Measurements from ENCODE around the gene CAPRIN1.
"Not testable (repeated sequence)": the region's sequence is repeated elsewhere in the genome, so short reads cannot be mapped to it uniquely, and the experiment has no call there.

CAPRIN1 gene

DNA sequence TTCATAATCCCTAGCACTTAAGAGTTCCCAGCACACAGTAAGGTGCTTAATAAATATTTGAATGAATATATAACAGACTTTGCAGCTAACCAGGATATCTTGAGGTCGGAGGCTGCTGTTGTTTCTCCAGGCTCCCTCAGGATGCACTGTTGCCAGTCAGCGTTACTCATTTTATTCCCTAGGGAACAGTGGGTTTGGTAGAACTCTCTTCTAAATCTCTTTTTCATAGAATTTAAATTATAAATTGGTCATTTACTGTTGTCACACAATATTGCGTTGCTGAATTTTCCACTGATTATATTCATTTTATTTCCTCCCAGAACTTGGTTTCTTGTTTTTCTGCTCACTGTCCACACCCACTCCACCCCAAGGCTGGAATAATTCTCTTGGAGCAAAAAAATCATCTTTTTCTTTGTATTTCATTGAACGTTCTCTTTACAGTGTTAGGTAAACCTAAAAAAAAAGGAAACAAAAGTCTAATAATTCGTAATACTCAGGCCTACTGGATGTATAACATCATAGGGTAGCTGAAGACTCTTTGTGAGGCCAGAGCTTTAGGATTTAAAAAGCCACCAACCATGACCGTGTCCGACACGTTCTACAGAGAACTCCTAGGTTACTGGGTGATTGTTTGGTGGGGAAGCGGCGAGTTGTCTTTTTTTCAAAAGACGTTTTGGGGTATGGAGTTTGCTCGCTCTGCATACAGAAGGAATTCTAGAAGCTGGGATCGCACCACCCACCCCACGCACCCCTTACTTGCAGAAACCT lies 766 bp upstream of the CAPRIN1 start:
- DNase-seq (ENCODE audit: low read depth), result no peak

DNA sequence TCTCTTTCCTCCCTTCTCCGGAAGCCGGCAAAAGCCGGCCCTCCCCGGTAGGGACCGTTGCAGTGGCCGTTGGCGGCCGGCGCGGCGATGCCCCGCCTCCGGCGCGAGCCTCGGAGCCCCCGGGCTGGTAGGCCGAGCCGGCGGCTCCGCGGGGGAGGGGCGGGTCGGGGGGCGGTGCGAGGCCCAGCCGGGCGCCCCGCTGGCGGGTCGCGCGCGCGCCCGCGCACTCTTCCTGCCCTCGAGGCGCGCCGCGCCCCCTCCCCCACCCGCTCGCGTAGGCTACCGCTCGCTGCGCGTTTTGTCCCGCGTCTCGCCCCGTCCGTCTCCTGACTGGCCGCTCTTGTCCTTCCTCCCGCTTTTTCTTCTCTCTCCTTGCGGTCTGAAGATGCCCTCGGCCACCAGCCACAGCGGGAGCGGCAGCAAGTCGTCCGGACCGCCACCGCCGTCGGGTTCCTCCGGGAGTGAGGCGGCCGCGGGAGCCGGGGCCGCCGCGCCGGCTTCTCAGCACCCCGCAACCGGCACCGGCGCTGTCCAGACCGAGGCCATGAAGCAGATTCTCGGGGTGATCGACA lies 591 bp downstream of the CAPRIN1 start:
- DNase-seq (ENCODE audit: low read depth), result peak; percentile 86

DNA sequence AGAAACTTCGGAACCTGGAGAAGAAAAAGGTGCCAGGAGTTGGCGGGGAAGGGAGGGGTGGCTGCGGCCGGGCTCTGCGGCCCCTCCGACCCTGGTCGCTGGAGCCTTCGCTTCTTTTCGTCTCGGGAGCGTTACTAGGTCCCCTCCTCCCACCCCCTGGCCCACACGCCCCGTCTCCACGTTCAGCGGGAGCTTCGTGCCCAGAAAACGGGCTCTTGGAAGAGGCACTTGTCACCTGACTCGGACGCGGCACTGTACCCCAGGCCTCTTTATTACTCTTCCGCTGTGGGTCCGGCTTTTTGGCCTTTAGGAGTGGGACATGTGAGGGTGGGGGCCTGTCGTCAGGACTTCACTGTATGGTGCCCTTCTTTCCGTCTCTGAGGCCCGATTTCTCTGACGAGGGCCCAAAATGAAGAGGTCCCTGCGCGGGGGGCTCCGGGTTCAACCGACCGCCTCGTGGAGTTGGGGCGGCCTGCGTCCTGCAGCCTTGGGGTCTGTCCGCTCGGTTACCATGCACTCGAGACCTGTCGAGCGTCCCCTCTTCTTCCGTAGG lies 1.2 kb downstream of the CAPRIN1 start:
- peak; percentile 20 for DNase-seq (ENCODE audit: low read depth)

DNA sequence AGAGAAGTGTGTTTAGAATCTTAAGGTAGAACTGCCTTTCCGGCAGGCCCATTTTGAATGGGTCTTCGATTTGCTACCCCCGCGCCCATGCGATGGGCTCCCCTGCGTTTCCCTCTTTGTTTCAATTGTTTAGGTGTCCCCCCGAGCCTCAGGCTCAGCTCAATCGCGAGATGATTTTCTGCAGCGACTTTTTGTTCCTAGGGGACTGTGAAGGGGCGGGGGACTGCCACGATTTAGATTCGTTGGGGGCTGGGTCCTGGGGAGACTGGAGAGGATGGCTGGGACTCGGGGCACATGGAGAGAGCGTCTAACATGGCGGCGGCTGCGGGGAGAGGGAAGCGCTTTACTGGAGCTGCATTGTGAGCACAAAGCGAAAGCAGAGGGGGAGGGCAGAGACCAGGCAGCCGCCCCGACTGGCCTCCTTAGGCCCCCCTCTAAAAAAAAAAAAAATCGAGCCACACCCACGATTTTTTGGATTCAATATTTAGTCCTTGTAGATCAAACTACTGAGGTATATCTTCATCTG lies 1.7 kb downstream of the CAPRIN1 start:
- DNase-seq (ENCODE audit: low read depth), result peak; percentile 74

DNA sequence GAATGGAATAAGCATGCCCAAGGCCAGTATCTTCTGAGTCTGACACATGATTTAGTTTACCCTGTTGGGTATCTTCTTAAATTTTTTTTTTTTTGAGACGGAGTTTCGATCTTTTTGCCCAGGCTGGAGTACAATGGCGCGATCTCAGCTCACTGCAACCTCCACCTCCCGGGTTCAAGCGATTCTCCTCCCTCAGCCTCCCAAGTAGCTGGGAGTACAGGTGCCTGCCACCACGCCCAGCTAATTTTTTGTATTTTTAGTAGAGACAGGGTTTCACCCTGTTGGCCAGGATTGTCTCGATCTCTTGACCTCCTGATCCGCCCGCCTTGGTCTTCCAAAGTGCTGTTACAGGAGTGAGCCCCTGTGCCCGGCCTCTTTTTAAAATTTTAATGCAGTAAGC lies 2.8 kb downstream of the CAPRIN1 start:
- not testable (repeated sequence) for DNase-seq (ENCODE audit: low read depth)

DNA sequence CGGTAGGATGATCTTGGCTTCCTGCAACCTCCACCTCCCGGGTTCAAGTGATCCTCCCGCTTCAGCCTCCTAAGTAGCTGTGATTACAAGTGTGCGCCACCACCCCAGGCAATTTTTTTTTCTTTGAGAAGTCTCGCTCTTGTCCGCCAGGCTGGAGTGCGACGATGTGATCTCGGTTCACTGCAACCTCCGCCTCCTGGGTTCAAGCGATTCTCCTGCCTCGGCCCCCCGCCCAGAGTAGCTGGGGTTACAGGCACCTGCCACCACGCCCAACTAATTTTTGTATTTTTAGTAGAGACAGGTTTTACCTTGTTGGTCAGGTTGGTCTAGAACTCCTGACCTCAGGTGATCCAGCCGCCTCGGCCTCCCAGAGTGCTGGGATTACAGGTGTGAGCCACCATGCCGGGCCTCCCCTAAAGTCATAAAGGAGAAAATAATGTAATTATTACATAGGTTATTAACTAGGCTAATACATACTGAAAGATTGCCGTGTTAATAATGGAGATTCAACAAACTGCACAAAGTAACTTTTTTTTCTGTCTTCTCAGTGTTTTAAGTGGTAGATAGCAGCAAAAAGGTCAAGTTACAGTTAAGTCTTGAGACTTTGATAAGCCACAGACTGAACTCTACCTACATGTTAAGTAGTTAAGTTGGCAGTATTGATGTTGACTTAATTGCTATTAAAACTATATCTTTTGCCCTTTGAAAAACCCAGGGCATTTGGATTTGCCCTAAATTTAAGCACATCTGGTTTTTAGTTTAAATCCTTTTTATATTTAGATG lies 3.9 kb downstream of the CAPRIN1 start:
- DNase-seq (ENCODE audit: low read depth), result no peak

DNA sequence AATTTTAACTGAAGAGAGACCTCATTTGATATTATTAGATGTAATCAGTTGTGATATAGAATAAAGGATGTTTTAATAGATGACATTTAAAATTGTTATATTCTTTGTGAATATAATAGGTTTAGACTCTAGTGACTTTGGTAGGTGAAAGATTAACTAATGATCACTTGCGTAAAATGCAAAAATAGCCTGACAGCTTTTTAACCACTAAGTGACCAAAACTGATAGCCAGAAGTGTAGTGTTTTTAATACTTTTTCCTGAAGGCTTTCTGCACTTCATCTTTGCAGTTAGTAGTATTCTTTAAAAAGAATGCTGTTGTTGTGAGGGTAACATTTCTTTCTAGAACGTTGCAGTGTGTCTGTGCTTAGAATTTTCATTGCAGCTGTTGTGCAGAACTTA lies 5.1 kb downstream of the CAPRIN1 start:
- DNase-seq (ENCODE audit: low read depth), result no peak

DNA sequence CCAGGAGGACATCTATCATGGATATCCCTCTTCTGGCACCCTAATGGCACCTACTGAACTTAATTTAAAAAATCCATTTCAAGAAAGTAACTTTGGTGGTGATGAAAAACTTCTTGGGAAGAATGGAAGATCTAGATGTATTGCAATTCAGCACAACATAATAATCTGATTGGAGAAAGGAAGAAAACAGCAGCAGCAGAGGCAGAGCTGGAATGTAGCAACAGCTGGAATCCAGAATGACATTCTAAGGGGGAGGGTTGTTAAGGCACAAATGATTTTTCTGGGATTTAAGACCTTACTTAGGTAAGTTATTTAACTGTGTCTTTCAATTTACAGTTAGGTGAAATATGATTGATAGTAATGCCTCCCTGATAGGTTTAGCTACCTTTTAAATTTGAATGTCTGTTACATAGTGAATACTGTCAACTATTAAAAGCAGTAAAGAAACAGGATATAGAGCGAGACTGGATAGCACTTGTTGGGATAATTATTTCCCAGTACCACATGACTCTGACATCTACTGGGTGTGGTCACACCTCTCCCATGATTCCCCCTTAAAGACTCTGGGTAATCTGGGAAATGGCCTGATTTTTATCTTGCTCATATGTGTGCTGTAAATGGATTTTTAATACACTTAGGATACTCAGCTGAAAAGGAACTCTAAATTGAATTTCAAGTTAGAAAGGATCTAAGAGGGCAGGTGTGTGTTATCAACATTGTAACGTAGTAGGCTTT lies 11.7 kb downstream of the CAPRIN1 start:
- DNase-seq (ENCODE audit: low read depth), result no peak

DNA sequence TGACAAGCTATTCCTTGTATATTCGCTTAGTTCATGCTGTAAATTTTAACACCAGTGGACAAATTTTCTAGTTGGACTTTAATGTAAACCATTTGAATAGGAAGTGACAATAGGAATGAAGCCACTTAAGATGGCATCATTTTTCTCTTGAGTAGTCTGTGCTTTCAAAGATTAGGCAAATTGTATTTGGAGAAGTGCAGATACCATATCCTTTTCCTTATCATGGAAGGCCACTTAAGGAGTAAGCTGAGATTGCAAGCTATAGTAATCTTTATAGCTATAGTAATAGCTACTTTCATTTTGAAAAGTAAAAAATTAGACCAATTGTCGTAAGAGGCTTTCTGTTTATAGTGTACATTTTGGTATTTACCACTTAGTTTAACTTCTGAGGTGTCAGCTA lies 12.8 kb downstream of the CAPRIN1 start:
- DNase-seq (ENCODE audit: low read depth), result no peak

DNA sequence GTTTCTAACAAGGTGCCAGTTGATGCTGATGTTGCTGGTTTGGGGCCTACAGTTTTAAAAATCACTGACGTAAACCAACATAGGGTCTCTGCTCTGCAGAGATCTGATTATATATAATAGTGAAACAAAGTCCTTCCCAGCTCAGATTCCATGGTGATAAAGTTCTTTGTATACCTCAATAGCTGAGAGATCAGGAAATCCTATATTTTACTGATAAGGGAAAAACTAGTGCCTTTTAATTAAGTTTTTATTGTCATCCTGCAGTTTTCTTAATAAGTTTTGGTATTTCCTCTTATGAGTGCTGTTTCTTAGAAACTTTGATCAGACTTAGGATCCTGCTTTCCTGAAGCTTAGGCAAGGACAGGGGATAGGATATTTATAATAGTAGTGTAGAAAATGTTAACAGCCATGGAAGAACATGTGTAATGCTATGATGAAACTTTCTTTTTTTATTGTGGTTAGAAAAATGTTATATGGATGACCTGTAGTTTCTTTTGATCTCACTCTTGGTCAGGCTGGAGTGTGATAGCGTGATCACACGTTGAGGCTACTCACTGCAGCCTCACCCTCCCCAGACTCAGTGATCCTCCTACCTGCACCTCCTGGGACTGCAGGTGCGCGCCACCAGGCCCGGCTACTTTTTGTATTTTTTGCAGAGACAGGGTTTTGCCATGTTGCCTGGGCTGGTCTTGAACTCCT lies 14.1 kb downstream of the CAPRIN1 start:
- no peak for DNase-seq (ENCODE audit: low read depth)

DNA sequence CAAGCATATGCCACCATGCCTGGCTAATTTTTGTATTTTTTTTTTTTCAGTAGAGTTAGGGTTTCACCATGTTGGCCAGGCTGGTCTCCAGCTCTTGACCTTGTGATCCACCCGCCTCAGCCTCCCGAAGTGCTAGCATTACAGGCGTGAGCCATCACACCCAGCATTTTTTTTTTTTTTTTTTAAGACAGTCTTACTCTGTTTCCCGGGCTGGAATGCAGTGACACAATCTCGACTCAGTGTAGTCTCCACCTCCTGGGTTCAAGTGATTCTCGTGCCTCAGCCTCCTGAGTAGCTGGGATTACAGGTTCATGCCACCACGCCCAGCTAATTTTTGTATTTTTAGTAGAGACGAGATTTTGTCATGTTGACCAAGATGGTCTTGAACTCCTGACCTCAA lies 15.2 kb downstream of the CAPRIN1 start:
- DNase-seq (ENCODE audit: low read depth), result not testable (repeated sequence)

DNA sequence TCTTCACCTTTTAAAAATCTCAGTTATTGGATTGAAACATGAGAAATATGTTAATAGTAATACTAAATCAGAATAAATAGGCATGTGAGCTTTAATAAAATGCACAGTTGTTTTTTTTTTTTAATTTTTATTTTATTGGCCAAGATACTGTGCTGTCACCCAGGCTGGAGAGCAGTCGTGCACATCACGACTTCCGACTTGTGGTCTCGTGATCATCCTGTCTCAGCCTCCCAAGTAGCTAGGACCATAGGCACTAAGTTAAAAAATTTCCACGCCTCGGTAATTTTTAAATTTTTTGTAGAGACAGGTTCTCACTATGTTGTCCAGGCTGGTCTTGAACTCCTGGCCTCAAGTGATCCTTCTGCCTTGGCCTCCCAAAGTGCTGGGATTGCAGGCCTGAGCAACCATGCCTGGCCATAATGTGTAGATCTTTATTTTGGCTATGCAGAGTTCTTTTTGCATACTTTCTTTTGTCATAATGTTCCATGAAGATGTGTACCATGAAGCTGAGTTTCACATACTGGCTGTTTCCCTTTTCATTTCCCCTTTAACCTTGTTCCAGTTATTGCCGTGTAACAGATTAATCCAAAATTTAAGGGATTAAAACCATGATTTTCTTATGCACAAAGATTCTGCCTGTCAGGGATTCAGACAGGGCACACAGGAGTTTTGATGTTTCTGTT lies 16.0 kb downstream of the CAPRIN1 start:
- no peak for DNase-seq (ENCODE audit: low read depth)

DNA sequence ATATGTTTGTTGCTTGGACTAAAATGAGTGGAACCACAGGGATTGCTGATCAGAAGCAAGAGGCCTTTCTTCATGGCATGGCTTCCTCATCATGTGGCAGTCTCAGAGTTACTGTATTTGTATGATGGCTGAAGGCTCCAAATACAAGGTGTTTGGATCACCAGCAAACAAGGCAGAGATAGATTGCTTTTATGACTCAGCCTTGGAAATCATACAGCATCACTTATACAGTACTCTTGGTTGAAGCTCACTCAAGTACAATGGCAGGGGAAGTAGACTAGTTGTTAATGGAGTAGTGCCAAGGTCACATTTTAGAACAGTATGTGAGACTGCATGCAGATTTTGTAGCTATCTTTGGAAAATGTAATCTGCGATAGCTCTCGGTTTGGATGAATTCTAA lies 16.6 kb downstream of the CAPRIN1 start:
- DNase-seq (ENCODE audit: low read depth), result no peak

DNA sequence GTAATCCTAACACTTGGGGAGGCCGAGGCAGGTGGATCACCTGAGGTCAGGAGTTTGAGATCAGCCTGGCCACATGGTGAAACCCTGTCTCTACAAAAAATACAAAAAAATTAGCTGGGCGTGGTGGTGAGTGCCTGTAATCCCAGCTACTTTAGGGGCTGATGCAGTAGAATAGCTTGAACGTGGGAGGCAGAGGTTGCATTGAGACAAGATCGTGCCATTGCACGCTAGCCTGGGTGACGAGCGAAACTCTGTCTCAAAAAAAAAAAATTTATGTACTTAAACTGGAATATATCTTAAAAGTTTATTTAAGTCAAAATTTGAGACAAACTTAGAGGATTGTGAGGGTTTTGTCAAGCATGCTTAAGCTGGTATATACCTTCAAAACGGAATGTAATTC lies 19.8 kb downstream of the CAPRIN1 start:
- DNase-seq (ENCODE audit: low read depth), result not testable (repeated sequence)

DNA sequence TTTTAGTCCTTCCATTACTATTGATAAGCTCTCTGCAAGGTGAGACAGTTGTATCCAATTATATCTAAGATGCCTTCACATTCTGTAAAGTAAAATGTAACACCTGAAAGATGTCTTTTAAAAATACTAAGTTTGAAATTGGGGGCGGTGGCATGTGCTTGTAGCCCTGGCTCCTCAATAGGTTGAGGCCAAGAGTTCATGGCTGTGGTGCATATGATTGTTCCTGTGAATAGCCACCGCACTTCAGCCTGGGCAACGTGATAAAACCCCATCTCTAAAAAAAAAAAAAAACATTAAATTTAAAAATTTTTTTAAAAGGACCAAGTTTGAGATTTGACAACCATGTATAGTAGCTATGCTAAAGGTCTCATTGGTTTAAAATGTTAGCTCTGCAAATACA lies 20.5 kb downstream of the CAPRIN1 start:
- no peak for DNase-seq (ENCODE audit: low read depth)

DNA sequence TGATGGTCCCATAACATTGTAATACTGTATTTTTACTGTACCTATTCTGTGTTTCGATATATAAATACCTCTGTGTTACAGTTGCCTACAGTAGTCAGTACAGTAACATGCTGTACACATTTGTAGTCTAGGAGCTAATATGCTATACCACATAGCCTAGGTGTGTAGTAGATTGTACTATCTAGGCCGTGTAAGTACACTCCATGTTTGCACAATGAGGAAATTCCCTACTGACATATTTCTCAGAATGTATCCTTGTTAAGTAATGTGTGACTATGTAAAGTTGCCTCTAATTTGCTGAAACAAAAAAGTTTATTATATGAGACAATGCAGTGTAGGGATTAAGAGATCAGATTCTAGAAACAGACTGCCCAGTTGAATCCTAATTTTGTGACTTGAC lies 21.3 kb downstream of the CAPRIN1 start:
- no peak for DNase-seq (ENCODE audit: low read depth)

DNA sequence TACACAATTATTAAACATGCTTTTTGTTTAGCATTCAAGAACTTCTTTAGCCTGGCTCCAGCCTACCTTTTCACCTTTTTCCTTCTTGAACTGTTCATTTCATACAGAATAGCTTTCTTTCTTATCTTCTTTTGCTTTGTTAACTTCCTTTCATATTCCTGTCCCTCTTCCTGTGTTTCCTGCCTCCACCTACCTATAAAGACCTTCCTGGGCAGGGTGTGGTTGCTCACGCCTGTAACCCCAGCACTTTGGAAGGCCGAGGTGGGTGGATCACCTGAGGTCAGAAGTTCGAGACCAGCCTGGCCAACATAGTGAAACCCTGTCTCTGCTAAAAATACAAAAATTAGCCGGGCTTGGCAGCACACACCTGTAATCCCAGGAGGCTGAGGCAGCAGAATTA lies 22.9 kb downstream of the CAPRIN1 start:
- DNase-seq (ENCODE audit: low read depth), result no peak

DNA sequence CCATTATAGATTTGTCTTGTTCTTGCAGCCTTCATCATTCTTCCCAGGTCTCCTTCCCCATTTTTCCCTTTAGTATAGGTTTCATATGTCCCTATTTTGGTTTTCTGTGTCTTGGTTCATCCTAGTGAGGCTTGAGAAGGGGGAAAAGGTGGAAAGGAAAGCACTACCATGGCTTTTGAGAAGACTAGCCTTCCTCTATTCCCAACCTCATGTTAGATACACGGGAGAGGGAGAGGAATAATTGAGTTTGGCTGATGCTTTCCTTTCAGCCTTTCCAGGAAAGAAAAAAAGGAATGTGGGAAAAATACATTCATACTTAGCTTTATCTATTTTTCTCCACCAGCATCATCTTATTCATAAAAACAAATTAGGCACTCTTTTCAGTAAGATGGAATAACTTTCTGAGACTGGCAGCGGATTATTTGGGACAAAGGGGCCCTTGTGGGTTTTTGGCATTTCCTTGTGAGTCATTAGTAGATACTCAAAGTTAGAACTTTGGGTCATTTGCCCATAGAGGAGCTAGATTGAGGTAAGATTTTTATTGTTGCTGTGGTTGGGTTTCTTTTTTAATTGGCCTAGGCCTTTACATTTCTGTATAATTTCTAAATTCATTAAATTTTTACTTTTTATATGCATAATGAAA lies 23.8 kb downstream of the CAPRIN1 start:
- DNase-seq (ENCODE audit: low read depth), result no peak

DNA sequence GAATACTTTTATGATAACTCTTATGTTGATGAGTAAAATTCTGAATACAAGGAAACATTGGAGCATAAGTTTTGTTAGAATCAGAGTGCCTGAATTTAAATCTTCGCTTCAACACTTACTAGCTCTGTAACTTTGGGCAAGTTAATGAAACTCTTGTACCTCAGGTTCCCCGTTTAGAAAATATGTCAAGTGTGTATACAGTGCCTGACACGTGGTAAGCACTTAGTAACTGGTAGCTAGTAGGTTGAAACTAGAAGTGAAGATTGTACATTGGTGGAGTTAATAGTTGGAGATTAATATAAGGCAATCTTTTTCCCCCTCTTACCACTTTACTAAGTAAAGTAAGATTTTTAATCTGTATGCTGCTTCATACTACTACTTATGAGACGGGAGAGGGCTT lies 29.1 kb downstream of the CAPRIN1 start:
- DNase-seq (ENCODE audit: low read depth), result no peak

DNA sequence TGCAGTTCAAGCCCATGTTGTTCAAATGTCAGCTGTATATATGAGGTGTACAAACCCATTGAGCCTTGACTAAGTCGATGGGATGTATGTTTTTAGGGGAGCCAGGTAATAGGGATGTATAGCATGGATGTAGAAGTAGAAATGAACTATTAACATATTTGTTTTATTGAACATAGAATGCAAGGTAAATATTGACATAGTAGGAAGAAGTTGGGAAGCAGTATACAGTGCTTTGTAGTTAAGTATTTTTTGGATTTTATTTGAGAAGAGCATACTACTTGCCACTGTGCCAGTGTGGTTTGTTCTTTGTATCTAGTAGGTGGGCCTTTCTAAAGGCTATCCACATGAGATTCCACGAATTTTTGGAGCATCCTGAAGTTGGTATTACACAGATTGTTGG lies 33.1 kb downstream of the CAPRIN1 start:
- no peak for DNase-seq (ENCODE audit: low read depth)

Data from activated T-cell treated with anti-CD3 and anti-CD28 coated beads for 24 hours (primary cell).